AG10803 (cell line): ENCODE measurements around the gene ITM2C.

Source experiments
- DNase-seq: peaks from one replicate; pipeline ENCODE4 v3.0.0; 2010; ENCODE audit warnings: low read depth
- H3K4me3 ChIP-seq: 2 replicates; pipeline ENCODE4 v1.5.1; 2011; ENCODE audit warnings: mild to moderate bottlenecking, low read length, control low read depth
- TF ChIP-seq, protein P1 (sequence below): conservative IDR thresholded peaks from 2 replicates; pipeline ENCODE4 v1.5.1; 2011; ENCODE audit warnings: mild to moderate bottlenecking, low read length, control low read depth, inconsistent platforms

The ITM2C gene

DNA sequence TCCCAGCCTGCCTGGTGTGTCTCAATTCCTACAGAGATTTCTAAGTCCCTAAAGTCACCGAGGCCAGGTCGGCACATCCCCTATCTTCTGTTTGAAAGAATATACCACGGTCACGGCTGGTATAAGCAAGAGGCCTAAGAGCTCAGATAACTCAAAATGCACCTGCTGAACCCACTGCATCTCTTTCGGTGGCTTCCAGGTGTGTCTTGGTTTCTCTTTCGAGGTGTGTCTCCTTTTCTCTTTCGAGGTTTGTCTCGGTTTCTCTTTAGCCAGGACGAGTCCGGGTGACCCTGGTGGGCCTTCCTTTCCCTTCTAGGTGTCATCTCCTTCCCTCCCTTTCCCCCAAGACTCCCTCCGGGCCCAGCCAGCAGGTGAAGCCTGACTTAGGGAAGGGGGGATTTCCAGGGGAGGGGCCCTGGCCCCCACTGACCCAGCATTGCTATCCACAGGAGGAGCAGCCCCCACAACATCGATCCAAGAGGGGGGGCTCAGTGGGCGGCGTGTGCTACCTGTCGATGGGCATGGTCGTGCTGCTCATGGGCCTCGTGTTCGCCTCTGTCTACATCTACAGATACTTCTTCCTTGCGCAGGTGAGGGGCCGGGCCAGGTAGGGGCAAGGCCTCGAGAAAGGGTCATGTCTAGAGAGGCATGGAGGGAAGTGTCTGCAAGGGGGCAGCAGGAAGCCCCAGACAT lies 8.4 kb downstream of the ITM2C start:
- TF ChIP-seq, protein P1, sequence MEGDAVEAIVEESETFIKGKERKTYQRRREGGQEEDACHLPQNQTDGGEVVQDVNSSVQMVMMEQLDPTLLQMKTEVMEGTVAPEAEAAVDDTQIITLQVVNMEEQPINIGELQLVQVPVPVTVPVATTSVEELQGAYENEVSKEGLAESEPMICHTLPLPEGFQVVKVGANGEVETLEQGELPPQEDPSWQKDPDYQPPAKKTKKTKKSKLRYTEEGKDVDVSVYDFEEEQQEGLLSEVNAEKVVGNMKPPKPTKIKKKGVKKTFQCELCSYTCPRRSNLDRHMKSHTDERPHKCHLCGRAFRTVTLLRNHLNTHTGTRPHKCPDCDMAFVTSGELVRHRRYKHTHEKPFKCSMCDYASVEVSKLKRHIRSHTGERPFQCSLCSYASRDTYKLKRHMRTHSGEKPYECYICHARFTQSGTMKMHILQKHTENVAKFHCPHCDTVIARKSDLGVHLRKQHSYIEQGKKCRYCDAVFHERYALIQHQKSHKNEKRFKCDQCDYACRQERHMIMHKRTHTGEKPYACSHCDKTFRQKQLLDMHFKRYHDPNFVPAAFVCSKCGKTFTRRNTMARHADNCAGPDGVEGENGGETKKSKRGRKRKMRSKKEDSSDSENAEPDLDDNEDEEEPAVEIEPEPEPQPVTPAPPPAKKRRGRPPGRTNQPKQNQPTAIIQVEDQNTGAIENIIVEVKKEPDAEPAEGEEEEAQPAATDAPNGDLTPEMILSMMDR, result no peak
- no peak overlapping the region for H3K4me3 ChIP-seq
- no peak for DNase-seq

GRCh38 chr2:230873661-230874401 lies 9.1 kb downstream of the ITM2C start:
- TF ChIP-seq, protein P1, result no peak
- no peak overlapping the region for H3K4me3 ChIP-seq
- no peak for DNase-seq

- H3K4me3 ChIP-seq, result no peak overlapping the region
- TF ChIP-seq, protein P1, result no peak
- no peak for DNase-seq
These were observed 9.7 kb downstream of the ITM2C start for GRCh38 chr2:230874456-230874855.

- no peak overlapping the region for H3K4me3 ChIP-seq
- TF ChIP-seq, protein P1, result no peak
- no peak for DNase-seq
These were observed 10.1 kb downstream of the ITM2C start for GRCh38 chr2:230874876-230875275.

GRCh38 chr2:230875347-230876315 lies 10.9 kb downstream of the ITM2C start:
- TF ChIP-seq, protein P1, result no peak
- no peak for DNase-seq
- no peak overlapping the region for H3K4me3 ChIP-seq

DNA sequence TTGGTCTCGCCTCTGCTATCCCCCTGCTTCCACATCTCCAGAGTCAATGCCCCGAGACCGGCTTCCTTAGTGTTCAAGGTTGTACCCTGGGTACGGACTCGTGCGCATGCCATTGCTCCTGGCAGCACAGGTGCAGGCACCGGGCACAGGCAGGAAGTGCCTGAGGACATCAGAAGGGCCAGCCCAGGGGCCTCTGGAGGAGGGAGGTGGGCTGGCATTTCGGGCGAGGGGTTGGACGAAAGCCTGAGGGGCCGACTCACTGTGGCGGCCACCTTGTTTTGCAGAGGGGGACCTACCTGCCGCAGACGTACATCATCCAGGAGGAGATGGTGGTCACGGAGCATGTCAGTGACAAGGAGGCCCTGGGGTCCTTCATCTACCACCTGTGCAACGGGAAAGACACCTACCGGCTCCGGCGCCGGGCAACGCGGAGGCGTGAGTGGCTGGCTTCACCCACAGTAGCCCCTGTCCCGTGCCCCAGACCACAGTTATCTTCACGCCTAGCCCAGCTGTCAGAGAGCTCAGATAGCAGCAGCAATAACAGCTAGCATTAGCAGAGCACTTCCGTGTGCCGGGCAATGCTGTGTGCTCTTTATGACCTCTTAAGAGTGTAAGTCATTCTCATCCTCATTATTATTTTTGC lies 12.5 kb downstream of the ITM2C start:
- DNase-seq, result no peak
- H3K4me3 ChIP-seq, result no peak overlapping the region
- TF ChIP-seq, protein P1, result no peak
